ENCODE data around the gene KCNG2.

KCNG2 gene

GRCh38 chr18:79912994-79913831, 115.5 kb downstream of the KCNG2 start:
- DNase-seq: no peak

GRCh38 chr18:79914614-79915160, 116.9 kb downstream of the KCNG2 start:
- no peak for DNase-seq

- no peak for DNase-seq
Observed at GRCh38 chr18:79915161-79916127, 117.7 kb downstream of the KCNG2 start.

GRCh38 chr18:79916128-79916494, 118.4 kb downstream of the KCNG2 start:
- no peak for DNase-seq

- DNase-seq: no peak
Observed at GRCh38 chr18:79916546-79917168, 118.9 kb downstream of the KCNG2 start.

GRCh38 chr18:79917169-79917852, 119.6 kb downstream of the KCNG2 start:
- DNase-seq: no peak

- DNase-seq: no peak
Observed at GRCh38 chr18:79917853-79918614, 120.3 kb downstream of the KCNG2 start.

- DNase-seq: no peak
Observed at GRCh38 chr18:79918615-79919011, 120.9 kb downstream of the KCNG2 start.

GRCh38 chr18:79919089-79919488, 121.4 kb downstream of the KCNG2 start:
- no peak for DNase-seq

GRCh38 chr18:79921984-79922965, 124.5 kb downstream of the KCNG2 start:
- no peak for DNase-seq

- no peak for DNase-seq
Observed at GRCh38 chr18:79922971-79923411, 125.3 kb downstream of the KCNG2 start.

- no peak for DNase-seq
Observed at GRCh38 chr18:79923896-79924585, 126.3 kb downstream of the KCNG2 start.

GRCh38 chr18:79924814-79925731, 127.3 kb downstream of the KCNG2 start:
- DNase-seq: no peak

GRCh38 chr18:79926306-79926705, 128.6 kb downstream of the KCNG2 start:
- no peak for DNase-seq

GRCh38 chr18:79926715-79927606, 129.2 kb downstream of the KCNG2 start:
- no peak for DNase-seq

GRCh38 chr18:79927607-79928562, 130.1 kb downstream of the KCNG2 start:
- DNase-seq: no peak

Measured in NCI-H1436 (cell line).